IPS-NIHi7 (cell line): Measurements from ENCODE around the gene VAMP8.

Source experiments
- DNase-seq: peaks from one replicate; pipeline ENCODE4 v3.0.0; 2012; ENCODE audit warnings: mixed read lengths; ENCODE audit errors: extremely low spot score

Gene VAMP8

GRCh38 chr2:85619617-85620016 lies 42.2 kb downstream of the VAMP8 start:
- no peak for DNase-seq

DNA sequence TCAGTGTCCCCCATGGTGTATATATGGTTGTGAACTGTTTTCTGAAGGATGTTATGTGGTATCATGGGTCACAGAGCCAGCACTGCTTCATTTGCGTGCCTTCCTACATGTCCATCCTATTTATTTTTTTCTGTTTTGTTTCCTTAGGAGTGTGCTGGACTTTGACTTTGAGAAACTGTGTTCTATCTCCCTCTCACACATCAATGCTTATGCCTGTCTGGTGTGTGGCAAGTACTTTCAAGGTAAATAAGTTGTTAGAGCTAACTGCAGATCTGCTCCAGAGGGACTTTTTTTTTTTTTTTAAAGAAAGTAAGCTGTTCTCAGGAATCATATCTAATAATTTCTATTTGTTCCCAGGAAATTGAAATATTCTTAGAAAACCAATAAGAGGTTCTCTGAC lies 44.0 kb downstream of the VAMP8 start:
- DNase-seq: no peak

- DNase-seq: no peak
Measured at GRCh38 chr2:85623991-85624390, 46.6 kb downstream of the VAMP8 start.

- no peak for DNase-seq
Measured at GRCh38 chr2:85628658-85629057, 51.3 kb downstream of the VAMP8 start.

DNA sequence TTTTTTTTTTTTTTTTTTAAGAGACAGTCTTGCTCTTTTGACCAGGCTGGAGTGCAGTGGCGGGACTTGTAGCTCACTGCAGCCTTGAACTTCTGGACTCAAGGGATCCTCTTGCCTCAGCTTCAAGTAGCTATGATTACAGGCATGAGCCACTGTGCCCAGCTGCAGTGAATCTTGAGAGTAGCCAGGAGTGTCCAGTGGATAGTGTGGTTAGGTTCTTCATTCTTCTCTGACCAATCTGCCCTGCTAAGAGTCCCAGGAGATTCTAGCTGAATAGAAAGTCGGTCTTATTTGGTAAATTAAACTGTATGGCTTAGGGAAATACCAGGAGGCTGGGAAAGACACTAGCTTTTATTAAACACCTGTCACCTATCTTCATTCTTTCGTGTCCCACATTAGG lies 53.9 kb downstream of the VAMP8 start:
- DNase-seq: no peak
